Common myeloid progenitor, CD34-positive (primary cell): Measurements from ENCODE around the gene FRMD8.

Experiments
- CTCF ChIA-PET: fragments of 350-600 bp; sonication (Branson Sonifier 250); formaldehyde crosslinking; loops from one replicate; lab custom pipeline; 2021; ENCODE audit warnings: antibody characterized with exemption; lab: Charles Lee
- POLR2A ChIA-PET: fragments of 350-600 bp; sonication (Branson Sonifier 250); formaldehyde crosslinking; loops from one replicate; lab custom pipeline; 2021; ENCODE audit warnings: antibody characterized with exemption; lab: Charles Lee
- DNase-seq, 3 donors: peaks; one replicate each; pipeline versions ENCODE4 v3.0.0 to v3.0.0-alpha.2; 2013
- H3K27ac ChIP-seq, 2 experiments: 1 replicate in 1 of 2; 2 replicates in 1 of 2; pipeline ENCODE4 v1.7.0; 2013; ENCODE audit warnings: inconsistent platforms in 2 of 2, low read length in 2 of 2, mild to moderate bottlenecking in 2 of 2, low read depth in 1 of 2, moderate library complexity in 1 of 2; ENCODE audit not compliant: severe bottlenecking in 2 of 2, insufficient read depth in 1 of 2, poor library complexity in 1 of 2
- H3K27me3 ChIP-seq, 5 experiments: replicated peaks in 2 of 5; 1 replicate in 3 of 5; 2 replicates in 2 of 5; pipeline versions ENCODE4 v1.6.1 to v1.7.0; 2013; ENCODE audit warnings: low read length in 4 of 5, mild to moderate bottlenecking in 2 of 5, moderate library complexity in 2 of 5, inconsistent platforms in 1 of 5; ENCODE audit not compliant: insufficient read depth in 5 of 5, control insufficient read depth in 4 of 5
- H3K36me3 ChIP-seq, 4 experiments: 1 replicate in 2 of 4; 2 replicates in 2 of 4; pipeline versions ENCODE4 v1.6.1 to v1.7.0; 2013; ENCODE audit warnings: low read length in 3 of 4, control low read depth in 1 of 4, mild to moderate bottlenecking in 1 of 4; ENCODE audit not compliant: control insufficient read depth in 4 of 4, insufficient read depth in 4 of 4
- H3K4me1 ChIP-seq, 4 experiments: 1 replicate in 3 of 4; 2 replicates in 1 of 4; pipeline versions ENCODE4 v1.6.1 to v1.7.1; 2013; ENCODE audit warnings: low read length in 3 of 4, mild to moderate bottlenecking in 3 of 4, control low read depth in 1 of 4, inconsistent platforms in 1 of 4, moderate library complexity in 1 of 4; ENCODE audit not compliant: control insufficient read depth in 4 of 4, insufficient read depth in 4 of 4; ENCODE audit errors: control extremely low read depth in 1 of 4
- H3K4me3 ChIP-seq, 7 experiments: 1 replicate in 4 of 7; 2 replicates in 3 of 7; pipeline versions ENCODE4 v1.5.1 to v1.7.0; 2013; ENCODE audit warnings: mild to moderate bottlenecking in 7 of 7, low read length in 6 of 7, moderate library complexity in 6 of 7, inconsistent platforms in 2 of 7, low read depth in 2 of 7, control low read depth in 1 of 7; ENCODE audit not compliant: insufficient read depth in 4 of 7, control insufficient read depth in 1 of 7; ENCODE audit errors: extremely low read depth in 1 of 7
- H3K9me3 ChIP-seq, 5 experiments: 1 replicate in 4 of 5; 2 replicates in 1 of 5; pipeline versions ENCODE4 v1.6.1 to v1.7.1; 2013; ENCODE audit warnings: low read length in 4 of 5, mild to moderate bottlenecking in 2 of 5, inconsistent platforms in 1 of 5, low read depth in 1 of 5, moderate library complexity in 1 of 5; ENCODE audit not compliant: control insufficient read depth in 4 of 5, insufficient read depth in 2 of 5; ENCODE audit errors: control extremely low read depth in 1 of 5
- WGBS: methylation state at CpG from one replicate; pipeline ENCODE4 v1.1.5; 2013; ENCODE audit not compliant: insufficient coverage; 5-methylcytosine and 5-hydroxymethylcytosine counted together

Gene FRMD8

GRCh38 chr11:65429724-65430405 lies 43.4 kb downstream of the FRMD8 start:
- peak in 2 of 3 donors; percentile 61 to 64 for DNase-seq
- Histone ChIP-seq H3K4me1 (peaks cover 36 to 68% (median 58%) of the 10 kb centered on the region in 4 experiments), H3K27ac (peak overlapping the region; percentile 56 to 100), H3K4me3 (peak overlapping the region in 6 of 7 experiments; percentile 42 to 100 (median 56)), H3K36me3 (peaks cover 0 to 30% (median 13%) of the 10 kb centered on the region in 4 experiments), H3K27me3 (no peaks in the 10 kb centered on the region), H3K9me3 (no peaks in the 10 kb centered on the region)
- ChIA-PET POLR2A (interaction anchor here (0.6 to 17.4 kb wide), 5 partner anchors 10 to 74 kb away, joined by 3 to 747 read pairs (median 7); partner anchors contain the start of gene MALAT1), CTCF (interaction anchor here (1.0 to 1.4 kb wide), 11 partner anchors 9 to 80 kb away, joined by 3 to 5 read pairs (median 3); no protein-coding TSS in a partner anchor)
- WGBS, result 0% methylated on average over 5 of the region's 9 CpGs

GRCh38 chr11:65430406-65431217 lies 44.2 kb downstream of the FRMD8 start:
- peak in 2 of 3 donors; percentile 53 to 63 for DNase-seq
- ChIA-PET POLR2A (interaction anchor here (0.6 to 17.4 kb wide), 5 partner anchors 10 to 73 kb away, joined by 3 to 747 read pairs (median 7); partner anchors contain the start of gene MALAT1), CTCF (interaction anchor here (1.0 to 1.4 kb wide), 11 partner anchors 10 to 79 kb away, joined by 3 to 5 read pairs (median 3); no protein-coding TSS in a partner anchor)
- WGBS, result 18% methylated on average over 2 of the region's 6 CpGs
- peak overlapping the region; percentile 56 to 100 for H3K27ac ChIP-seq
- peak overlapping the region in 6 of 7 experiments; percentile 42 to 100 (median 56) for H3K4me3 ChIP-seq
- H3K36me3 ChIP-seq, result peaks cover 3 to 30% (median 15%) of the 10 kb centered on the region in 4 experiments
- peaks cover 36 to 65% (median 58%) of the 10 kb centered on the region in 4 experiments for H3K4me1 ChIP-seq
- no peaks in the 10 kb centered on the region for H3K27me3 ChIP-seq
- no peaks in the 10 kb centered on the region for H3K9me3 ChIP-seq

DNA sequence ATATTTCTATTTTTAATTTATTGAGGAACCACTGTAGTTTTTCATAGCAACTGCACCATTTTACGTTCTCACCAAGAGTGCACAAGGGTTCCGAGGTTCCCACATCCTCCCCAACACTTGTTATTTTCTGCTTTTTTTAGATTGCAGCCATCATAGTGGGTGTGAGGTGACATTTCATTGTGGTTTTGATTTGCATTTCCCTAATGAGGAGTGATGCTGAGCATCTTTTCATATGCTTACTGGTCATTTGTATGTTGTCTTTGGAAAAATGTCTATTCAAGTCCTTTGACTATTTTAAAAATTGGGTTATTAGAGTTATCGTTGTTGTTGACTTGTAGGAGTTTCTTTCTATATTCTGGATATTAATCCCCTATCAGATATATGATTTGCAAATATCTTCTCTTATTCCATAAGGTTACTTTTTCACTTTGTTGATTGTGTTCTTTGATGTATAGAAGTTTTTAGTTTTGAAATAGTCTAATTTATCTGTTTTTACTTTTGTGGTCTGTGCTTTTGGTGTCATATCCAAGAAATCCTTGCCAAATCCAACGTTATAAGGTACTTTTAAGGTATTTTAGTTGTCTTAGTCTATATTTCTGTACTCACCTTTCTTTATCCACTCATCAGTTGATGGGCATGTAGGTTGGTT lies 45.1 kb downstream of the FRMD8 start:
- peaks cover 3 to 37% (median 21%) of the 10 kb centered on the region in 4 experiments for H3K36me3 ChIP-seq
- DNase-seq, result peak in 2 of 3 donors; percentile 49 to 52
- peak overlapping the region in 2 of 7 experiments; percentile 6 to 100 for H3K4me3 ChIP-seq
- CTCF ChIA-PET, result interaction anchor here (1.1 kb wide), 1 partner anchor 16 kb away, joined by 6 read pairs; no protein-coding TSS in a partner anchor
- WGBS, result no CpG with 5 or more reads among the region's 4 CpGs
- no peaks in the 10 kb centered on the region for H3K9me3 ChIP-seq
- peaks cover 29 to 62% (median 53%) of the 10 kb centered on the region in 4 experiments for H3K4me1 ChIP-seq
- H3K27ac ChIP-seq, result no peak overlapping the region
- no peaks in the 10 kb centered on the region for H3K27me3 ChIP-seq
- POLR2A ChIA-PET, result interaction anchor here (1.0 kb wide), 1 partner anchor 9 kb away, joined by 4 read pairs; the partner anchor contains the start of gene NEAT1

DNA sequence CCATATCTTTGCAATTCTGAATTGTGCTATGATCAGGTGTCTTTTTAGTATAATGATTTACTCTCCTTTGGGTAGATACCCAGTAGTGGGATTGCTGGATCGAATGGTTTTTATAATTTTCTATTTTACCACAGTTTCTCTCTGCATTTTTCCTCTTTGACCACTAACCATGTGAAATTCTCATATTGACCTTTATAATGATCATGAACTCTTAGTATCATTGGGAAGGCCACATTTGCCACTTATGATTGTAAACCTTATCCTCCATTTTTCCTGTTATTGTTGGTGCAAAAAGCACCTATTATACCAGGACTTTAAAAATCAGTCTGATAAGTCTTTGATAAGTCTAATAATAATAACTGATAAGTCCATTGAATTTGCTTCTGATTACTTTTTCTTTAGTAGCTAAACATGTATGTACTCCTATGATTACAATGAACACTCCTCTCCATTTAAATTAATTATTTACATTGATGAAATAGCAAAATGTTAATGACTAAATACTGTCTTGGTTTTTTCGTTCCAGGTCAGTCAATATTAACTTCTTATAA lies 45.7 kb downstream of the FRMD8 start:
- Histone ChIP-seq H3K4me3 (peak overlapping the region in 1 of 7 experiments; percentile 100), H3K9me3 (no peaks in the 10 kb centered on the region), H3K27ac (no peak overlapping the region), H3K36me3 (peaks cover 4 to 37% (median 21%) of the 10 kb centered on the region in 4 experiments), H3K4me1 (peaks cover 27 to 56% (median 47%) of the 10 kb centered on the region in 4 experiments), H3K27me3 (no peaks in the 10 kb centered on the region)
- ChIA-PET POLR2A (interaction anchor here (1.0 kb wide), 1 partner anchor 10 kb away, joined by 4 read pairs; the partner anchor contains the start of gene NEAT1), CTCF (interaction anchor here (0.9 to 1.2 kb wide), 6 partner anchors 12 to 65 kb away, joined by 3 to 6 read pairs (median 3); no protein-coding TSS in a partner anchor)
- no peak for DNase-seq
- WGBS, result no CpG with 5 or more reads among the region's 2 CpGs

DNA sequence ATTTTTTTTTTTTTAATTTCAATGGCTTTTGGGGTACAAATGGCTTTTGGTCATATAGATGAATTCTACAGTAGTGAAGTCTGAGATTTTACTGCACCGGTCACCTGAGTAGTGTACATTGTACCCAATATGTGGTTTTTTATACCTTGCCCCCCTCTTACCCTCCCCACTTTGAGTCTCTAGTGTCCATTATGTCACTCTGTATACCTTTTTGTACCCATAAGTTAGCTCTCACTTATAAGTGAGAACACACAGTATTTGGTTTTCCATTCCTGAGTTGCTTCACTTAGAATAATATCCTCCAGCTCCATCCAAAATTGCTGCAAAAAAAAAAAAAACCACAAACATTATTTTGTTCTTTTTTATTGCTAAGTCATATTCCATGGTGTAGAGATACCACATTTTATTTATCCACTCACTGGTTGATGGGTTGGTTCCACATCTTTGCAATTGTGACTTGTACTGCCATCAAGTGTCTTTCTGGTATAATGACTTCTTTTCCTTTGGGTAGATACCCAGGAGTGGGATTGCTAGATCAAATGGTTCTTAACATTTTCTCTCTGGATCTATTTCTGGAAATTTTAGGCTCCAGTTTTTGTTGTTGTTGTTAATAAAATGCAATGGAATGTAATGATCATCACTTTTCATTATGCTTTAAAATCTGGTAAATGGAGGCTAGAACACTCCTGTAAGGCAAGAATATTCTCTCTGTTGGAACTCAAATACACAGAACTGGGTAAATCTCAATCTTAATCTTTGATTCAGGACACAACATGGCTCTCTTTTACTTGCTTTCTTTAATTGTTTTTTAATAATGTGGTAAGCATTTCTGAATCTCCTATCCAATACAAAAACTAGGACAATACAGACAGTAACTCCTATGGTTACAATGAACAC lies 46.5 kb downstream of the FRMD8 start:
- Histone ChIP-seq H3K27ac (peak overlapping the region in 1 of 2 experiments; percentile 1), H3K4me1 (peaks cover 27 to 48% (median 39%) of the 10 kb centered on the region in 4 experiments)
- DNase-seq, result peak; percentile 69 to 89 (median 87)

More for the DNA sequence above, 46.5 kb downstream of the FRMD8 start:
- ChIA-PET CTCF (interaction anchor here (0.6 to 1.7 kb wide), 9 partner anchors 13 to 77 kb away, joined by 3 to 6 read pairs (median 3); no protein-coding TSS in a partner anchor), POLR2A (interaction anchor here (1.0 kb wide), 1 partner anchor 11 kb away, joined by 4 read pairs; the partner anchor contains the start of gene NEAT1)
- WGBS, result no CpG with 5 or more reads among the region's 1 CpG
- peaks cover 8 to 43% (median 23%) of the 10 kb centered on the region in 4 experiments for H3K36me3 ChIP-seq
- H3K9me3 ChIP-seq, result no peaks in the 10 kb centered on the region
- H3K27me3 ChIP-seq, result no peaks in the 10 kb centered on the region
- H3K4me3 ChIP-seq, result no peak overlapping the region
